A673 (cell line): Measurements from ENCODE around the gene REV3L. TPM values are rescaled to one million over a fixed set of nuclear protein-coding genes. Genes with fewer than 3 reads are reported as not detected.

Source experiments
- BruUV-seq: library from RNA; stranded (reverse); fragments of 400-500 nt; replicated peaks from 2 replicates; lab custom pipeline; 2021; lab: Mats Ljungman, UMichigan
- CTCF ChIA-PET: fragments of 300-600 bp; sonication (Branson Sonifier 250); formaldehyde crosslinking; loops from one replicate; lab custom pipeline; 2022; ENCODE audit warnings: antibody characterized with exemption; lab: Charles Lee
- POLR2A ChIA-PET: fragments of 300-600 bp; sonication (Branson Sonifier 250); formaldehyde crosslinking; loops from one replicate; lab custom pipeline; 2022; ENCODE audit warnings: antibody characterized with exemption; ENCODE audit not compliant: low non-redundant PET; lab: Charles Lee
- DNase-seq: peaks from one replicate; pipeline ENCODE4 v3.0.0-alpha.2; 2015; ENCODE audit warnings: low spot score
- H3K27ac ChIP-seq: fragments of 200-600 bp; sonication (generic); 2 replicates; pipeline ENCODE4 v1.5.1; 2016; ENCODE audit warnings: mixed run types, low read depth, mild to moderate bottlenecking, mixed read lengths, antibody characterized with exemption, low read length; ENCODE audit not compliant: poor library complexity, severe bottlenecking
- H3K27me3 ChIP-seq: fragments of 200-600 bp; sonication (generic); replicated peaks from 2 replicates; pipeline ENCODE4 v1.6.1; 2017; ENCODE audit warnings: mixed run types, low read depth, mild to moderate bottlenecking, mixed read lengths, antibody characterized with exemption, low read length; ENCODE audit not compliant: insufficient read depth, poor library complexity
- H3K36me3 ChIP-seq: fragments of 200-600 bp; sonication (generic); 2 replicates; pipeline ENCODE4 v1.6.1; 2016; ENCODE audit warnings: mixed run types, mild to moderate bottlenecking, mixed read lengths, antibody characterized with exemption, low read length; ENCODE audit not compliant: insufficient read depth, poor library complexity, severe bottlenecking
- H3K4me1 ChIP-seq: fragments of 200-600 bp; sonication (generic); 2 replicates; pipeline ENCODE4 v1.6.1; 2017; ENCODE audit warnings: mixed run types, mild to moderate bottlenecking, mixed read lengths, antibody characterized with exemption, low read length; ENCODE audit not compliant: insufficient read depth, poor library complexity, severe bottlenecking
- H3K4me3 ChIP-seq: fragments of 200-600 bp; sonication (generic); 2 replicates; pipeline ENCODE4 v1.5.1; 2016; ENCODE audit warnings: low read depth, mixed run types, mild to moderate bottlenecking, mixed read lengths, low read length; ENCODE audit not compliant: poor library complexity, severe bottlenecking
- H3K9me3 ChIP-seq: fragments of 200-600 bp; sonication (generic); 2 replicates; pipeline ENCODE4 v1.6.1; 2016; ENCODE audit warnings: mixed run types, low read depth, mild to moderate bottlenecking, mixed read lengths, antibody characterized with exemption, low read length; ENCODE audit not compliant: poor library complexity, severe bottlenecking
- EZH2 ChIP-seq: fragments of 200-600 bp; sonication (generic); IDR thresholded peaks from 2 replicates; pipeline ENCODE4 v1.6.1; 2017; ENCODE audit warnings: borderline replicate concordance, low read depth, mild to moderate bottlenecking, mixed read lengths, antibody characterized with exemption, low read length; ENCODE audit not compliant: poor library complexity, severe bottlenecking
- intact Hi-C: fragments of 100-400 bp; cut with micrococcal nuclease; formaldehyde crosslinking; loops from one replicate; pipeline ENCODE4 v1.10.0; 2022; ENCODE audit not compliant: unreplicated experiment
- total RNA-seq: library from RNA; stranded (reverse); gene quantifications from 2 replicates; pipeline ENCODE4 v1.2.3, GENCODE V29; 2021
- TF ChIP-seq, protein P1 (sequence below): fragments of 300-800, 200-600 bp; sonication (generic); conservative IDR thresholded peaks from 2 replicates; pipeline ENCODE4 v1.5.1; 2017; ENCODE audit warnings: low read depth, mild to moderate bottlenecking, antibody characterized with exemption, low read length, moderate library complexity, mixed read lengths

REV3L gene
- total RNA-seq, 1 experiment from 2014 or later = 24.0 TPM

DNA sequence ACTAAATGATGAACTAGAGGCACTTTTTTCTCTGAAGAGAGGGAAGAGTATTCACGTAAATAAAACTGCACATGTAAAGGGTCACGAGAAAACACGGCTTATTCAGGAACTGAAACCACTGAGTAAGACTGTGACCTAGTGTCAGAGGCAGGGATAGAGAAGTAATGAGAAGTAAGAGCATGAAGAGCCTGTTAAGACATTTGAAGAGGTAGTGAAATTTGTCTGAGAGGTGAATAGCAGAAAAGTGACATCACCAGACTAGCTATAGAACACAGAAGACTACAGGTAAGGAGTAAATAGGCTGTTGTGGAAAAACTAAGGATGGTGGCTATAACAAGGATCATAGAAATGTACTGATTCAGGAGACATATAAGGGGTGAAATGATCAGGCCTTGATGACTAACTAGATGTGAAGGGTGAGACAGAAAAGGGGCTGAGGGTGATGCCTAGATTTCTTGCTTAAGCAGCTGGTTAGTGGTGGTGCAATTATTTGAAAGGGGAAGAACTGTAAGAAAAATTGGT, 76.8 kb downstream of the REV3L start:
- no peak for TF ChIP-seq EZH2
- TF ChIP-seq, protein P1, sequence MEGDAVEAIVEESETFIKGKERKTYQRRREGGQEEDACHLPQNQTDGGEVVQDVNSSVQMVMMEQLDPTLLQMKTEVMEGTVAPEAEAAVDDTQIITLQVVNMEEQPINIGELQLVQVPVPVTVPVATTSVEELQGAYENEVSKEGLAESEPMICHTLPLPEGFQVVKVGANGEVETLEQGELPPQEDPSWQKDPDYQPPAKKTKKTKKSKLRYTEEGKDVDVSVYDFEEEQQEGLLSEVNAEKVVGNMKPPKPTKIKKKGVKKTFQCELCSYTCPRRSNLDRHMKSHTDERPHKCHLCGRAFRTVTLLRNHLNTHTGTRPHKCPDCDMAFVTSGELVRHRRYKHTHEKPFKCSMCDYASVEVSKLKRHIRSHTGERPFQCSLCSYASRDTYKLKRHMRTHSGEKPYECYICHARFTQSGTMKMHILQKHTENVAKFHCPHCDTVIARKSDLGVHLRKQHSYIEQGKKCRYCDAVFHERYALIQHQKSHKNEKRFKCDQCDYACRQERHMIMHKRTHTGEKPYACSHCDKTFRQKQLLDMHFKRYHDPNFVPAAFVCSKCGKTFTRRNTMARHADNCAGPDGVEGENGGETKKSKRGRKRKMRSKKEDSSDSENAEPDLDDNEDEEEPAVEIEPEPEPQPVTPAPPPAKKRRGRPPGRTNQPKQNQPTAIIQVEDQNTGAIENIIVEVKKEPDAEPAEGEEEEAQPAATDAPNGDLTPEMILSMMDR = no peak
- intact Hi-C loops = no loop called here
- peaks cover 10% of the 10 kb centered on the region for H3K9me3 ChIP-seq
- no peak for DNase-seq
- H3K36me3 ChIP-seq = peaks cover 22% of the 10 kb centered on the region
- no TSS peak for BruUV-seq
- no peak overlapping the region for H3K27ac ChIP-seq
- no peaks in the 10 kb centered on the region for H3K4me1 ChIP-seq
- no peaks in the 10 kb centered on the region for H3K27me3 ChIP-seq
- ChIA-PET CTCF (no interaction called here), POLR2A (no interaction called here)
- no peak overlapping the region for H3K4me3 ChIP-seq

DNA sequence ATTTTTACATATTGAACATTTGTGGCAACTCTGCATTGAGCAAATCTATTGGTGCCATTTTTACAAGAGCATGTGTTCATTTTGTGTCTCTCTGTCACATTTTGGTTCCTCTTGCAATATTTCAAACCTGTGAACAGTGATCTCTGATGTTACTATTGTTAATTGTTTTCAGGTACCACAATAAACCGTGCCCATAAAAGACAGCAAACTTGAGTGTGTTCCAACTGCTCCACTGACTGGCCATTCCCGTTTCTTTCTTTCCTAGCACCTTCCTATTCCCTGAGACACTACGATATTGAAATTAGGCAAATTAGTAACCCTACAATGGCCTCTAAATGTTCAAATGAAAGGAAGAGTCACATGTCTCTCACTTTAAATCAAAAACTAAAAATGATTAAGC, 79.6 kb downstream of the REV3L start:
- ChIA-PET CTCF (no interaction called here), POLR2A (no interaction called here)
- Histone ChIP-seq H3K9me3 (peaks cover 10% of the 10 kb centered on the region), H3K27ac (no peak overlapping the region), H3K4me3 (no peak overlapping the region), H3K27me3 (no peaks in the 10 kb centered on the region), H3K36me3 (peaks cover 22% of the 10 kb centered on the region), H3K4me1 (no peaks in the 10 kb centered on the region)
- no TSS peak for BruUV-seq
- intact Hi-C loops = no loop called here
- no peak for DNase-seq
- no peak for TF ChIP-seq EZH2
- TF ChIP-seq, protein P1 = no peak

DNA sequence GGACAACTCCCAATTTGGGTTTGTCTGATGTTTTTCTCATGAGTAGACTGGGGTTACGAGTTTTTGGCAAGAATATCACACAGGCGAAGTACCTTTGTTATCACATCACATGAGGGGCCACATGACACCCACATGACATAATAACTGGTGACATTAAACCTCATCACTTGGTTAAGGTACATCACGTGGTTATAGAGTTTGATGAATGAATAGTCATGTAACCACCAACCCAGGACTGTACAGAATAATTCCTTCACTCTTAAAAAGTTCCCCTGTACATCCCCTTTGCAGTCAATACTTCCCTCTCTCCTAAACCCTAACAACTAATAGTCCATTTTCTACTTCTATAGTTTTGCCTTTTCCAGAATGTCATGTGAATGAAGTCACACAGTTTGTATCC, 83.4 kb downstream of the REV3L start:
- Histone ChIP-seq H3K9me3 (peaks cover 9% of the 10 kb centered on the region), H3K27me3 (no peaks in the 10 kb centered on the region), H3K27ac (no peak overlapping the region), H3K4me1 (no peaks in the 10 kb centered on the region), H3K4me3 (no peak overlapping the region), H3K36me3 (peaks cover 18% of the 10 kb centered on the region)
- DNase-seq = no peak
- intact Hi-C loops = no loop called here
- BruUV-seq = no TSS peak
- ChIA-PET POLR2A (no interaction called here), CTCF (no interaction called here)
- TF ChIP-seq, protein P1 = no peak
- no peak for TF ChIP-seq EZH2
